ENCODE results near the gene SMAD9. TPM values are rescaled to one million over a fixed set of nuclear protein-coding genes. Genes with fewer than 3 reads are reported as not detected.

Gene SMAD9
- total RNA-seq, 1 experiment from 2014 or later, result 0.87 TPM

DNA sequence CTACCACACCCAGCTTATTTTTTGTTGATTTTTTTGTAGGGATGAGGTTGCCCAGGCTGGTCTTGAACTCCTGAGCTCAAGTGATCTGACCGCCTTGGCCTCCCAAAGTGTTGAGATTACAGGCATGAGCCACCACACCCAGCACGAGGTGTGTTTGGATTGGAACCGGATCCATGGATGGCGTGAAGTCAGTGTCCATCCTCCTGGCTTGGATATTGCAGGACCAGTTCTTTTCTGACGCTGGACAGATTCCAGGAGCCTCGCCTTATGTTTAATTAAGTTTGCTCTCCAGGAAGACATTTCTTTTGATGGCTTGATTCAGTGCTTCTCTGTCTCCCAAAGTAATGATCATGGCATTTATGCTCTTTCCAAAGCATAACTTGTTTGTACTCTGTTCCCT lies 115.5 kb downstream of the SMAD9 start:
- no peak overlapping the region for H3K4me2 ChIP-seq (ENCODE audit: low read length)
- no peaks in the 10 kb centered on the region for H3K27me3 ChIP-seq (ENCODE audit: low read length)
- no peak; the same call in 1 of the 2 replicates for ATAC-seq
- no TSS peak for BruUV-seq (replicated peaks)
- intact Hi-C loops (cut with micrococcal nuclease), result no loop called here
- H4K20me1 ChIP-seq (ENCODE audit: low read length), result no peaks in the 10 kb centered on the region
- H3K36me3 ChIP-seq (ENCODE audit: low read depth, low read length), result no peaks in the 10 kb centered on the region
- H3K9ac ChIP-seq (ENCODE audit: low read length), result no peak overlapping the region
- no peaks in the 10 kb centered on the region for H3K9me3 ChIP-seq (ENCODE audit: low read length)
- TF ChIP-seq EZH2phosphoT487 (IDR thresholded peaks at IDR 0.05; ENCODE audit: borderline replicate concordance, low read length) (no peak), CTCF (conservative IDR thresholded peaks at IDR 0.05; ENCODE audit: low read depth, low read length) (no peak), EZH2 (IDR thresholded peaks at IDR 0.05; ENCODE audit: low read length, unreplicated experiment) (no peak)
- H3K27ac ChIP-seq (ENCODE audit: low read length), result no peak overlapping the region
- no peaks in the 10 kb centered on the region for H3K79me2 ChIP-seq (ENCODE audit: low read length)
- H3K9me2 ChIP-seq (replicated peaks; ENCODE audit: low read length), result no peaks in the 10 kb centered on the region
- H2AFZ ChIP-seq (ENCODE audit: low read length), result no peak overlapping the region
- ChIA-PET CTCF (no interaction called here), POLR2A (ENCODE audit: unreplicated experiment) (no interaction called here)
- H3K4me3 ChIP-seq (ENCODE audit: low read length), result no peak overlapping the region
- H3F3A ChIP-seq (ENCODE audit: low read length, unreplicated experiment), result no peaks in the 10 kb centered on the region
- DNase-seq, result peak; percentile 43
- H3K4me1 ChIP-seq (ENCODE audit: insufficient read depth, low read length), result no peaks in the 10 kb centered on the region; the same call in 1 of the 2 replicates

DNA sequence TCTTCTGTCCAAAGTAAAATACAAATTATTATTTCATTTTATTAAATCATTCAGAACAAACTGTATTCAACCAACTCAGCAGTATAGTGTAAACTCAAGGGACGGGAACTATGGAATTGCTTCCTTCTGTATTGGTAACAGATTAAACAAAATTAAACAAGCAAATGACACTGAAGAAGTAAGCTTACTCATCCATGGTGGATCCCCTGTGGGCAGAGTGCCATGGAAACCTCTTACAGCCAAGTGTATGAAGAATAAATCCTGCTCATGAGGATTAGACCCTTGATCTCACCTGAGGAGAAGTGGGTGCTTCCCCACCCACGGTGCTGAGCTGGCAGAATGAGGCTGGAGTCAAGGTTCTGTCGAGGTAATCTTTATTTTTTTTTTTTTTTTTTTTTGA lies 119.0 kb downstream of the SMAD9 start:
- no peaks in the 10 kb centered on the region for H3K36me3 ChIP-seq (ENCODE audit: low read depth, low read length)
- no peaks in the 10 kb centered on the region for H4K20me1 ChIP-seq (ENCODE audit: low read length)
- ChIA-PET POLR2A (ENCODE audit: unreplicated experiment) (no interaction called here), CTCF (no interaction called here)
- H3K4me1 ChIP-seq (ENCODE audit: insufficient read depth, low read length), result no peaks in the 10 kb centered on the region; the same call in 1 of the 2 replicates
- H3K79me2 ChIP-seq (ENCODE audit: low read length), result no peaks in the 10 kb centered on the region
- no peak for ATAC-seq
- no peaks in the 10 kb centered on the region for H3K27me3 ChIP-seq (ENCODE audit: low read length)
- H3K9ac ChIP-seq (ENCODE audit: low read length), result no peak overlapping the region
- no peak overlapping the region for H2AFZ ChIP-seq (ENCODE audit: low read length)
- H3K9me2 ChIP-seq (replicated peaks; ENCODE audit: low read length), result no peaks in the 10 kb centered on the region
- TF ChIP-seq EZH2phosphoT487 (IDR thresholded peaks at IDR 0.05; ENCODE audit: borderline replicate concordance, low read length) (no peak), EZH2 (IDR thresholded peaks at IDR 0.05; ENCODE audit: low read length, unreplicated experiment) (no peak), CTCF (conservative IDR thresholded peaks at IDR 0.05; ENCODE audit: low read depth, low read length) (no peak)
- H3K4me3 ChIP-seq (ENCODE audit: low read length), result no peak overlapping the region
- H3K27ac ChIP-seq (ENCODE audit: low read length), result no peak overlapping the region
- no peak overlapping the region for H3K4me2 ChIP-seq (ENCODE audit: low read length)
- no TSS peak for BruUV-seq (replicated peaks)
- intact Hi-C loops (cut with micrococcal nuclease), result no loop called here
- no peaks in the 10 kb centered on the region for H3K9me3 ChIP-seq (ENCODE audit: low read length)
- DNase-seq, result peak; percentile 18
- H3F3A ChIP-seq (ENCODE audit: low read length, unreplicated experiment), result no peaks in the 10 kb centered on the region

DNA sequence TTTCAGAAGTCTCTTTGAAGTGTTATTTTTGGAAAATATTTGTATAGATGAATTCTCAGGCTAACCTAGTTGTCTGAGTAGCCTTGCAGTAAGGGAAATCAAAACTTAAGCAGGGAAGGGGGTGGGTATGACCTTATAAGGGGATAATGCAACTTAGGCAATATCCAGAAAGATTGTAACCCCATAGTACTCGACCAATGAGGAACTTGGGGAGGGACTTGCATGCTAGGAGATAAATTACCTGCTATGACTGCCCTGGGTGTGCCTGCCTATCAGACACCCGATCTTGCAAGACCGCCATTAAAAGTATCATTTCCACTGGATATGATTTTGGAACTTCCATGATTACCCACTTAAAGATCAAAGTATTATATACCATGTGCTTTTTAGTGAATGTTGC lies 124.0 kb downstream of the SMAD9 start:
- Histone ChIP-seq H3K27me3 (ENCODE audit: low read length) (no peaks in the 10 kb centered on the region), H3K9me2 (replicated peaks; ENCODE audit: low read length) (no peaks in the 10 kb centered on the region), H3K4me3 (ENCODE audit: low read length) (no peak overlapping the region), H3K27ac (ENCODE audit: low read length) (no peak overlapping the region), H3K4me1 (ENCODE audit: insufficient read depth, low read length) (no peaks in the 10 kb centered on the region), H3F3A (ENCODE audit: low read length, unreplicated experiment) (no peaks in the 10 kb centered on the region), H2AFZ (ENCODE audit: low read length) (no peak overlapping the region), H3K4me2 (ENCODE audit: low read length) (no peak overlapping the region), H4K20me1 (ENCODE audit: low read length) (no peaks in the 10 kb centered on the region), H3K79me2 (ENCODE audit: low read length) (no peaks in the 10 kb centered on the region), H3K9me3 (ENCODE audit: low read length) (no peaks in the 10 kb centered on the region), H3K36me3 (ENCODE audit: low read depth, low read length) (no peaks in the 10 kb centered on the region), H3K9ac (ENCODE audit: low read length) (no peak overlapping the region)
- DNase-seq (no peak), ATAC-seq (no peak)
- POLR2A ChIA-PET (ENCODE audit: unreplicated experiment), result no interaction called here
- TF ChIP-seq CTCF (conservative IDR thresholded peaks at IDR 0.05; ENCODE audit: low read depth, low read length), result no peak
- no peak for TF ChIP-seq EZH2 (IDR thresholded peaks at IDR 0.05; ENCODE audit: low read length, unreplicated experiment)
- no peak for TF ChIP-seq EZH2phosphoT487 (IDR thresholded peaks at IDR 0.05; ENCODE audit: borderline replicate concordance, low read length)
- intact Hi-C loops (cut with micrococcal nuclease), result no loop called here
- no TSS peak for BruUV-seq (replicated peaks)
- CTCF ChIA-PET, result no interaction called here
